Loucy (cell line): ENCODE results near the gene ADIRF.
"Not testable (repeated sequence)": the region's sequence is repeated elsewhere in the genome, so short reads cannot be mapped to it uniquely, and the experiment has no call there.

Experiments used
- H2AFZ ChIP-seq: fragments of 200-600 bp; sonication (generic); 2 replicates; pipeline ENCODE4 v1.6.0; 2016; ENCODE audit warnings: antibody characterized with exemption, mild to moderate bottlenecking, low read length, moderate library complexity
- H3F3A ChIP-seq: fragments of 200-600 bp; 2 replicates; pipeline ENCODE4 v1.6.0; 2016; ENCODE audit warnings: antibody characterized with exemption, low read depth, mild to moderate bottlenecking
- H3K27me3 ChIP-seq: fragments of 200-600 bp; sonication (generic); 2 replicates; pipeline ENCODE4 v1.6.1; 2014; ENCODE audit warnings: low read length, mild to moderate bottlenecking; ENCODE audit not compliant: insufficient read depth, poor library complexity, severe bottlenecking
- H3K36me3 ChIP-seq: fragments of 200-600 bp; sonication (generic); 2 replicates; pipeline ENCODE4 v1.6.1; 2016; ENCODE audit warnings: low read length; ENCODE audit not compliant: insufficient read depth
- H3K4me1 ChIP-seq: fragments of 200-600 bp; sonication (generic); 2 replicates; pipeline ENCODE4 v1.5.1; 2014; ENCODE audit warnings: low read length, mild to moderate bottlenecking; ENCODE audit not compliant: insufficient read depth, poor library complexity, severe bottlenecking
- H3K4me2 ChIP-seq: fragments of 200-600 bp; sonication (generic); 2 replicates; pipeline ENCODE4 v1.6.0; 2014; ENCODE audit warnings: antibody characterized with exemption, low read length, low read depth, mild to moderate bottlenecking; ENCODE audit not compliant: poor library complexity, severe bottlenecking
- H3K4me3 ChIP-seq: fragments of 200-600 bp; sonication (generic); 2 replicates; pipeline ENCODE4 v1.5.1; 2014; ENCODE audit warnings: low read length, mild to moderate bottlenecking, mixed read lengths; ENCODE audit not compliant: poor library complexity, severe bottlenecking
- H3K79me2 ChIP-seq: fragments of 200-600 bp; sonication (generic); 2 replicates; pipeline ENCODE4 v1.6.1; 2014; ENCODE audit warnings: low read length; ENCODE audit not compliant: insufficient read depth
- H3K9ac ChIP-seq: fragments of 200-600 bp; sonication (generic); 2 replicates; pipeline ENCODE4 v1.6.0; 2014; ENCODE audit warnings: mild to moderate bottlenecking, low read depth, low read length, moderate library complexity; ENCODE audit not compliant: poor library complexity, severe bottlenecking
- H3K9me2 ChIP-seq: fragments of 200-600 bp; sonication (generic); replicated peaks from 2 replicates; pipeline ENCODE4 v1.6.1; 2016; ENCODE audit warnings: low read depth, low read length, mixed read lengths
- H3K9me3 ChIP-seq: fragments of 200-600 bp; sonication (generic); 2 replicates; pipeline ENCODE4 v1.6.1; 2014; ENCODE audit warnings: mild to moderate bottlenecking, antibody characterized with exemption, low read length, low read depth; ENCODE audit not compliant: insufficient read depth
- H4K20me1 ChIP-seq: fragments of 200-600 bp; sonication (generic); 2 replicates; pipeline ENCODE4 v1.6.0; 2014; ENCODE audit warnings: antibody characterized with exemption, low read length, mild to moderate bottlenecking; ENCODE audit not compliant: insufficient read depth, poor library complexity, severe bottlenecking
- CTCF ChIP-seq: fragments of 200-600 bp; sonication (generic); conservative IDR thresholded peaks from 2 replicates; pipeline ENCODE4 v1.5.1; 2014; ENCODE audit warnings: mild to moderate bottlenecking, antibody characterized with exemption, low read length
- EZH2phosphoT487 ChIP-seq: fragments of 200-600 bp; IDR thresholded peaks from 2 replicates; pipeline ENCODE4 v1.6.1; 2018; ENCODE audit warnings: antibody characterized with exemption, mild to moderate bottlenecking, moderate library complexity, borderline replicate concordance

ADIRF gene

DNA sequence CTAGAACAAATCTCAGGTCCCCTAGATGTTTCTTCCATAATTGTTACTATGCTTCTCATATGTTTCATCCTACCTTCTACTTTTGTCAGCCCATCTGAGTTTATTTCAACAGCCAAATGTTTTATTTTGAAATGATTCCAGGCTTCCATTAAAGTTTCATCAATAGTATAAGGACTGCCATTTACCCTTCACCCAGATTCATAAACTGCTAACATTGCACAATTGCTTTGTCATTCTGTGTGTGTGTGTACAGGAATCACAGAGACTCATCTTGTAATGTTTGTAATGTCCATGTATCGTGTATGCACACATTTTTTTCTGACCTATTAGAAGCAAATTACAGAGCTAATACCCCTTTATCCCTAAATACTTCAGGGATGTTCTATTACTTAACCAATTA is 36.4 kb upstream of the ADIRF start:
- H4K20me1 ChIP-seq = no peaks in the 10 kb centered on the region
- H3K4me2 ChIP-seq = no peak overlapping the region
- no peaks in the 10 kb centered on the region for H3K27me3 ChIP-seq
- H3K36me3 ChIP-seq = no peaks in the 10 kb centered on the region
- TF ChIP-seq CTCF (no peak), EZH2phosphoT487 (no peak)
- H3K4me1 ChIP-seq = no peaks in the 10 kb centered on the region
- no peak overlapping the region for H3K9ac ChIP-seq
- H3K9me2 ChIP-seq = no peaks in the 10 kb centered on the region
- H2AFZ ChIP-seq = no peak overlapping the region
- H3K79me2 ChIP-seq = no peaks in the 10 kb centered on the region
- no peaks in the 10 kb centered on the region for H3F3A ChIP-seq
- H3K4me3 ChIP-seq = no peak overlapping the region
- H3K9me3 ChIP-seq = no peaks in the 10 kb centered on the region

- H3K4me1 ChIP-seq = no peaks in the 10 kb centered on the region
- no peak overlapping the region for H3K4me2 ChIP-seq
- H2AFZ ChIP-seq = no peak overlapping the region
- no peaks in the 10 kb centered on the region for H3K36me3 ChIP-seq
- H3K4me3 ChIP-seq = no peak overlapping the region
- H3K79me2 ChIP-seq = no peaks in the 10 kb centered on the region
- no peaks in the 10 kb centered on the region for H4K20me1 ChIP-seq
- no peak overlapping the region for H3K9ac ChIP-seq
- H3K27me3 ChIP-seq = no peaks in the 10 kb centered on the region
- H3K9me3 ChIP-seq = no peaks in the 10 kb centered on the region
- no peak for TF ChIP-seq EZH2phosphoT487
- TF ChIP-seq CTCF = no peak
- no peaks in the 10 kb centered on the region for H3K9me2 ChIP-seq
- H3F3A ChIP-seq = no peaks in the 10 kb centered on the region
Measured at GRCh38 chr10:86932674-86933073, 35.6 kb upstream of the ADIRF start.

DNA sequence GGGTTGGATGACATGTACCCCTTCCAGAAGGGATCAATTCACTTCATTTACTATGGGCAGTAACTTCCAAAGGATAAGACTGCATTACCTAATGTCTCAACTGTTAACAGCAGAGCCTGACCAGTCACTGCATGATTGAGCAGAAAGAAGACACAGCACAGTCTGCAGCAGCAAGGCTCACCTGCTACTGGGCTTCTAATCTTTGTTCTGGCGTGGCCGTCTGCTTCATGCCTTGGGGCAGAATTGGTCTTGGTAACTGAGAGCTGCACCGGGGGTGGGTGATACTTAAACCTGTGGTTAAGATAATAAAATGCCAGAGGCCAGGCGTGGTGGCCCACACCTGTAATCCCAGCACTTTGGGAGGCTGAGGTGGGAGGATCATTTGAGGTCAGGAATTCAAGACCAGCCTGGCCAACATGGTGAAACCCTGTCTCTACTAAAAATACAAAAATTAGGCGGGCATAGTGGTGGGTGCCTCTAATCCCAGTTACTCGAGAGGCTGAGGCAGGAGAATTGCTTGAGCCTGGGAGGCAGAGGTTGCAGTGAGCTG is 34.0 kb upstream of the ADIRF start:
- H2AFZ ChIP-seq, H4K20me1 ChIP-seq, H3K4me2 ChIP-seq, H3K4me3 ChIP-seq, H3K9me3 ChIP-seq, H3K79me2 ChIP-seq, H3F3A ChIP-seq, H3K4me1 ChIP-seq, H3K36me3 ChIP-seq, H3K9me2 ChIP-seq, H3K9ac ChIP-seq, H3K27me3 ChIP-seq: not testable (repeated sequence)
